Measurements from ENCODE around the gene KRTAP2-2.
"Not testable (repeated sequence)": the region's sequence is repeated elsewhere in the genome, so short reads cannot be mapped to it uniquely, and the experiment has no call there.

KRTAP2-2 gene

DNA sequence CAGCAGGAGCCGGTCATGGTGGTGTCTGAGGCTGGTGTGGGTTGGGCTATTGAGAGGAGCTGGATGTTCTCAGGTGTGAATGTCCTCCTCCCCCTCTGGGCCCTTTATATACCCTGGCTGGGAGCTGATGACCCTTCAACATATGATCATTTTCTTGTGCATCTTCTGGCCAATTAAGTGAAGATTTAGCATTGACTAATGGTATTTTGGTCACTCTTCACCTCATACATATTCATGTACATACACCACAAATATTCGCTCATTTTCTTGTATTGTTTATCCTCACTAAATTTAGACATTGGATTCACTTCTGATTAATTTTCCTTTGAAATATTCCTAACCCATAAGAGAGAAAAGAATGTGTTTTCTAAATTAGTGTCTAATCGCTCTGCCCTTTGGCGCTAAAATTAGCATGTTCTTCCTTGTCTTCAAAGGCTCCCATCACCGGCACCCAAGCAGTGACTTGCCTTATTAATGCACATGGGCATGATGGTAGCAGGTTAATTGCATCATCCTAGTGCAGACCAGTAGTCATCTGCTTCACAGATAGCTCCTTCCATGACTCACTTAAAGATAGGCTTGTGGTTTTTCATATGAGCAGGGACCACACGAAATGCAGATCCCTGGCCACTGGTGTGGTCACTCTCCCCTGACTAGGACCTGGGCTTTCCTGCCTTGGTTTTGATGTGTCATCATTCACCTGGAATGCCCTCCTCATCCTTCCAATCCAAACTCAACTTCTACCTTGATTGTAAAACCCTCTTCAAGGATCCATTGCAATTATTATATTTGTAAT, 11.0 kb upstream of the KRTAP2-2 start, which contains the start of gene KRTAP2-4:
Gene KRTAP2-4, minus strand, starts transcription at position 51 of the 796 bp plus-strand sequence. Its CDS starts 34 bp downstream, at position 17.
- TF ChIP-seq, protein P1, sequence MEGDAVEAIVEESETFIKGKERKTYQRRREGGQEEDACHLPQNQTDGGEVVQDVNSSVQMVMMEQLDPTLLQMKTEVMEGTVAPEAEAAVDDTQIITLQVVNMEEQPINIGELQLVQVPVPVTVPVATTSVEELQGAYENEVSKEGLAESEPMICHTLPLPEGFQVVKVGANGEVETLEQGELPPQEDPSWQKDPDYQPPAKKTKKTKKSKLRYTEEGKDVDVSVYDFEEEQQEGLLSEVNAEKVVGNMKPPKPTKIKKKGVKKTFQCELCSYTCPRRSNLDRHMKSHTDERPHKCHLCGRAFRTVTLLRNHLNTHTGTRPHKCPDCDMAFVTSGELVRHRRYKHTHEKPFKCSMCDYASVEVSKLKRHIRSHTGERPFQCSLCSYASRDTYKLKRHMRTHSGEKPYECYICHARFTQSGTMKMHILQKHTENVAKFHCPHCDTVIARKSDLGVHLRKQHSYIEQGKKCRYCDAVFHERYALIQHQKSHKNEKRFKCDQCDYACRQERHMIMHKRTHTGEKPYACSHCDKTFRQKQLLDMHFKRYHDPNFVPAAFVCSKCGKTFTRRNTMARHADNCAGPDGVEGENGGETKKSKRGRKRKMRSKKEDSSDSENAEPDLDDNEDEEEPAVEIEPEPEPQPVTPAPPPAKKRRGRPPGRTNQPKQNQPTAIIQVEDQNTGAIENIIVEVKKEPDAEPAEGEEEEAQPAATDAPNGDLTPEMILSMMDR (IDR thresholded peaks at IDR 0.05; ENCODE audit: control insufficient read depth, extremely low read depth, insufficient read depth): no peak
- DNase-seq (ENCODE audit: low read depth): no peak
- H3K4me3 ChIP-seq (ENCODE audit: low read depth, low read length): no peak within 1 kb of the TSS

DNA sequence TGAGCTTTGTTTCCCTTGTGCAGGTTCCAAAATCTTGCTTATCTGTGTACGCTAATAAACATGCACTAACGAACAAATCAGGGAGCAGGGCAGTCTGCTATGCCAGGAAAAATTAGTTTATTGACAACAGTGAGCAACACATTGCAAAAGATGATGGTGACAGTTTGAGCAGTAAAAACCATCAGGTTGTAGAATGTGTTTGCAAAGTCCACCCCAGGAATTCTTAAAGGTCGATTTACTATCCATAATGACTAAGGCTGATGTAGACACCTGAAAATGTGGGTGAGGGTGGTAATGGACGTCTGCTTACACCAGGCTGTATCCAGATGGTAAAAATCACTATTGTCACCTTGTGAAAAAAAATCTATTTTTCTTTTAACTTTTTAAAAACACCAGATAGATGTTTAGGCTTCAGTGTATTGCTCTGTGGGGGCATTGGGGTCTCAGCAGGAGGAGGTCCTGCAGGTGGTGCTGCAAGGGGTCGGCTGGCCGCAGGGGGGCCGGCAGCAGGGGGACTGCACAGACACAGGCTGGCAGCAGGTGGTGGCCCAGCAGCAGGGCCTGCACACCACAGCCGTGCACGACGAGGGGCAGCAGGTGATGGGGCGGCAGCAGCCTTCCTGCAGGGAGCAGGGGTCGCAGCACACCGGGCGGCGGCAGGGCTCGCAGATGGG, 10.1 kb upstream of the KRTAP2-2 start:
- not testable (repeated sequence) for DNase-seq (ENCODE audit: low read depth); H3K4me3 ChIP-seq (ENCODE audit: low read depth, low read length)

DNA sequence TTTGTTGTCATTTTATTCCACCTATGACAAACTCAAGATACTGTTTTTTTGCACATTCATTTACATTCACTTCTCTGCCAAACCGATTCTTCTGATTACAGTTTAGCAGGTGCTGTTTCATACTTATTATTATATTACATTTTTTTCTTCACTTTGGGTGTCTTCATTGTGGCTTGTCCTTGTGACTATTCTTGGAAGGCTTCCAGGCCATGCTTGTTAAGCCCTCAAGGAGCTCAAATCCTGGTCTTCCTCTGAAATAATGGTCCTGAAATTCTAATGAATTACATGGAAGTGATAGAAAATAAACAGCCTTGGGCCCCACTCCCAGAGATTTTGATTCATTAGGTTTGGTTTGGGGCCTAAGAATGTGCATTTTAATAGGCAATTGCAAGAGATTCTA, 9.3 kb upstream of the KRTAP2-2 start:
- no peak for DNase-seq (ENCODE audit: low read depth)
- H3K4me3 ChIP-seq (ENCODE audit: low read depth, low read length): no peak overlapping the region
- TF ChIP-seq, protein P1 (IDR thresholded peaks at IDR 0.05; ENCODE audit: control insufficient read depth, extremely low read depth, insufficient read depth): no peak

DNA sequence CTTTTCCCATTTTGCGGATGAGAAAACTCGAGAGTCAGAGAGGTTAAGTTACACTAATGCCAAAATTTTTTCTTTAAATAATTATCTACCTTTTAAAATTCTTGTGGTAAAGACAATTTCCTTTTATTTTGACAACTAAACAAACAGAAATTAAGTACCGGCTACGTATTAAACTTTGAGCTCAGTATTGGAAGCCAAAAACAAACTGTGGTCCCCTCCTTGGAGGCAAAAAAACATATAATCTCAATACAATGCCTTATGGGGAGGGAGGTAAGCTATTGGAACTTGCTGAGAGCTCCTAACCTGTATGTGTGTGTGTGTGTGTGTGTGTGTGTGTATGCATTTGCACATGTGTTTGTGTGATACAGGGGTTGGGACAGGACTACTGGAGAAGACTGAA, 8.4 kb upstream of the KRTAP2-2 start:
- DNase-seq (ENCODE audit: low read depth): no peak
- TF ChIP-seq, protein P1 (IDR thresholded peaks at IDR 0.05; ENCODE audit: control insufficient read depth, extremely low read depth, insufficient read depth): no peak
- H3K4me3 ChIP-seq (ENCODE audit: low read depth, low read length): no peak overlapping the region

DNA sequence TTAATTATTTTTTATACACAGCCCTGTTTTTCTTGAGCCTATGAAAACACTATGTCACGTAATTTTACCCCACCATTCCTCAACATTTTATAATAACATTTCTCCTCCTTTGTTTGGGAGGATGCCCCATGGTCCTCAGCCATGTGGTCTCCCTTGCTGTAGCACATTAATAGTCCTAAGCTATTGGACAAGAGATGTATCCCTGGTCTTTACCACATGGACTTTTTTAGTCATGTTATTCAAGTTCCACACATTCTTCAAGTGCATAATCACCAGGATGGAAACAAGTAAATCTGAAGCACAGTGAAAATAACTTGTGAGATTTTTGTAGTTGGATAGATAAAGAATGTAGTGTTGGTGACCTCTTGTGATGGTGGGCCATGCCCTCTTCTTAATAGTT, 6.9 kb upstream of the KRTAP2-2 start:
- H3K4me3 ChIP-seq (ENCODE audit: low read depth, low read length): no peak overlapping the region
- no peak for DNase-seq (ENCODE audit: low read depth)
- TF ChIP-seq, protein P1 (IDR thresholded peaks at IDR 0.05; ENCODE audit: control insufficient read depth, extremely low read depth, insufficient read depth): no peak

DNA sequence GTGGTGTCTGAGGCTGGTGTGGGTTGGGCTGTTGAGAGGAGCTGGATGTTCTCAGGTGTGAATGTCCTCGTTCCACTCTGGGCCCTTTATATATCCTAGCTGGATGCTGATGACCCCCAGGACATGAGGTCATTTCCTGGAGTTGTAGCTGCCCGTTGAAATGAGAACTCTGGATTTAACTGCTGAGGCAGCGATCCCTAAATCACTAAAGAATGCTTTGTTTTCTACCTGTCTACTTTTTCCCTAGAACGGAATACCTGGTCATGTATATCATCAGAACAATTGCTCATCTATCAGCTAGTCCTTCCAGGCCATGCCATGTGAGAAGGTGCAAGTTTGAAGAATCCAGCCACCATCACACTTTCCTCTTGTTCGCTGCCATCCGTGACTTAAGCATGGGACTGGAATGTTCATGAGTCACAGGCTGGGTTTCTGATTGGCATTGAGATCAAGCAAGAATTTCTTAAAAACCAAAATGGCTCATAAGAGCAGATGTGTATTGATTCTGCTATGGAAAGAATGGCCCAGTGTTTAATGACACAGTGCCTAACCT, 5.1 kb upstream of the KRTAP2-2 start, which contains the start of gene KRTAP2-3:
Gene KRTAP2-3, minus strand, starts transcription at position 63 of the 553 bp plus-strand sequence. CDS start 64 bp downstream, outside the sequence.
- no peak for DNase-seq (ENCODE audit: low read depth)
- TF ChIP-seq, protein P1 (IDR thresholded peaks at IDR 0.05; ENCODE audit: control insufficient read depth, extremely low read depth, insufficient read depth): no peak
- H3K4me3 ChIP-seq (ENCODE audit: low read depth, low read length): no peak within 1 kb of the TSS

DNA sequence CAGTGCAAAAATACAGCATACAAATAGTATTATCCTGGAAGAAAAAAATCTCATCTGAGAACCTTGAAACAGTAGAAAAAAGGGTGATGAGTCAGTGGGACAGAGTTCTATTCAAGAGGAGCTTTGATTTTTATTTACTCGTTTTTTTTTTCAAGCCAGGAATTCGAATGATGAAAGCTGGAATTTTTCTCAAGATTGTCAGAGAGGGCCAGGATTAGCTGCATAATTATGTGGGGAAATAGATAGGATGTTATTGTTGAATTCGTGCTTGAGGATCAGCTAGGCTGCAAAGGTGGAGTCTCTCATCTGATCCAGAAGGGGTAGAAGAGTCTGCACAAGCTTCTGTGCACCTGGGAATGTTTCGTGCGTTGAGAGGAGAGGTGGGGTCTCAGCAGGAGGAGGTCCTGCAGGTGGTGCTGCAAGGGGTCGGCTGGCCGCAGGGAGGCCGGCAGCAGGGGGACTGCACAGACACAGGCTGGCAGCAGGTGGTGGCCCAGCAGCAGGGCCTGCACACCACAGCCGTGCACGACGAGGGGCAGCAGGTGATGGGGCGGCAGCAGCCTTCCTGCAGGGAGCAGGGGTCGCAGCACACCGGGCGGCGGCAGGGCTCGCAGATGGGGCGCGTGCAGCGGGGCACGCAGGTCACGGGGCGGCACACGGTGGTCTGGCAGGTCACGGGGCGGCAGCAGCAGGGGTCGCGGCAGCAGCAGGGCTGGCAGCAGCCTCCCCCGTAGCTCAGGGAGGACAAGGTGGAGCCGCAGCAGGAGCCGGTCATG, 4.4 kb upstream of the KRTAP2-2 start:
- not testable (repeated sequence) for DNase-seq (ENCODE audit: low read depth); H3K4me3 ChIP-seq (ENCODE audit: low read depth, low read length)
